Stimulated activated CD4-positive, alpha-beta T cell treated with anti-CD3 and anti-CD28 coated beads, TNF-alpha, amount 100 ng/mL, for 1 hour (primary cell): ENCODE data around the gene NEK2.
"Not testable (repeated sequence)": the region's sequence is repeated elsewhere in the genome, so short reads cannot be mapped to it uniquely, and the experiment has no call there.

Experiments
- DNase-seq, 3 donors: peaks; one replicate each; pipeline ENCODE4 v3.0.0-alpha.2; 2020; ENCODE audit warnings: low read depth in 3 of 3, low spot score in 1 of 3

NEK2 gene

DNA sequence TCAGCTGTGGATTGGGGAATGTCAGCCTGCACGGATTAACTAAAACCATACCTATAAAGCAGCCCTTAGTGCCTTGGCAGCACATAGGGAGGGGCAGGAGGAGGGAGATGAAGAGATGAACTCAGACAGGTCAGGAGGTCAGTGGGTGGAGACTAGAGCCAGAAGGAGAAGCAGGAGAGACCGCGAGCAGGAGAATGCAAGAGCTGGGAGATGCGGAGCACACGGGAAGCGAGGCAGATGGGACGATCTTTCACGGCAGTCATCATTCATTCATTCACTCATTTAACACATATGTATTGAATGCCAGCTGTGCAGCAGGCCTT lies 41.9 kb downstream of the NEK2 start:
- DNase-seq, result no peak

DNA sequence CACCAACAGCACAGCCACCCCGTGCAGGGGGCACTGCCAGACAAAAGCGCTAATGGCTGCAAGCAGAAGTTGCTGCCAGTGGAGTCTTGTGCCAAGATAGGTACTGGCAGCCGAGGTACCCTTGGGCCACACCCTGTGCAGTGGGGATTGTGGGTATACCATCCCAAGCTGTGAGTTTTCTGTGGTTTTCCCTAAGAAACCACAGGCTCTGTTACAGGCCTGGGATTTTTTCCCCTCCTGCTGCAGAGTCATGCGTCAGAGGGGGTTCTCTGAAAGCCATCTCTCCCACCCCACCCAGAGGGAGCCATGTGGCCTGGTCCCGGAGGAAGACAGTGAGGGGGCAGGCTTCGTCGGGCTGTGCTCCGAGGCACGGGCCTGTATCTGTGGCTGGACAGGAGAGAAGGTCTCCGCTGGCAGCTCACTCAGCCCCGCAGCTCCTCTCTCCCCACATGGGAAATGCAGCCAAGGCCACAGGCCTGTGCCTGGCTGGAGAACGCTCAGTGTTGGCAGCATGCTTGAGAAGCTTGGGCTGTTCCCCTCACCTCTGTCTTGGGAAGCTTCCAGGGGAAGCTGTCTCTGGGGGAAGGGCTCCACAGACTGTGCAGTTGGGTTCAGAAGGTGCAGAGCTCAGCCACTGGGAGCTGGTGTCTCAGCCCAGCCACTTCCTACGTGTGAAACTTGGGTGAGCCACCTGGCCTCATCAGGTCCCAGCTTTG lies 42.5 kb downstream of the NEK2 start:
- no peak for DNase-seq

DNA sequence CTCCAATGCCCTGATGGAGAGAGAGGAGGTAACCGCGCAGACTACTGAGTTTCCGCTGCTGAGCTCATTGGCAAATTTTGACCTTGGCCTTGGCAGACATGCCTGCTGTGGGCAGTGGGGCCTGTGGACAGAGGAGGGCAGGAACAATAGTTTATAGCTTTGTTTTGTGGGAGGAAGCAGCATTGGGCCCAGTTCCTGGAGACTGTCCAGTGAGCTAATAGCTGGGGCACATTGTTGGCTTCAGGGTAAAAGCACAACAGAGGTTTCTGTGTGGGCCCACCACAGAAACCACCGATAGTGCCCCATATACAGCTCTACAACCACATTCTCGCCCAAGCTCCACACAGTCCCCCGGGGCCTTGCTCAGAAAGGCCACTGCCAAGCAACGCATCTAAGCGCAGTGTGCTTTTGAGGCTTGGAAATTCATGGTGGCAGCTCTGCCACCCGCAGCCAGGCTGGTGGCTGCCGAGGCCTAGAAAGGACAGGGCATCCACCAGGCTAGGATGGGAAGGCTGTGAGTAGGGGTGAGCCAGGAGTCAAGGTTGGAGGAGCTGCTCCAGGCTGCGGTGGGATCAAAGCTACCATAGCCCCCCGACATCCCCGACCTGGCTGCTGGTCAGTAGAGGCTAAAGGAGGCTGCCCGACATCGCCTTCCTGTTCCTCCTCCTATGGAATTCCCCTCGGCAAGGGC lies 43.2 kb downstream of the NEK2 start:
- no peak for DNase-seq

DNA sequence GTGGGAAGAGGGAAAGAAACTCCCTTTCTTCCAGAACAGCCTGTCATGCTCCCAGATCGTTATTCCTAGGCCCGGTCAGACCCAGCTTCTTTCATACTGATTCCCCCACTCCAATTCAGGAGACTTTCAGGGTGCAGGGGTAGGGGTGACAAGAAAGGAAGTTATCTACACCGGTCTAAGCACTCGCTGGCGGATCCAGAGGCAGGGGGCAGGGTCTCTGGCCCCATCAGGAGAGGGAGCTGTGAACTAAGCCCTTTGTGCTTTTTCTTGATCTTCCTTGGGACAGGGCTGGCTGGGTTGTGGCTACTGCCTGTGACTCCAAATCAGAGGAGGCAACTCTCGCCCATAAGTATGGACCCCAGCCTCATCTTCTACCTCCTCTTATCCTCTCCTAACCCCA lies 44.3 kb downstream of the NEK2 start:
- no peak for DNase-seq

DNA sequence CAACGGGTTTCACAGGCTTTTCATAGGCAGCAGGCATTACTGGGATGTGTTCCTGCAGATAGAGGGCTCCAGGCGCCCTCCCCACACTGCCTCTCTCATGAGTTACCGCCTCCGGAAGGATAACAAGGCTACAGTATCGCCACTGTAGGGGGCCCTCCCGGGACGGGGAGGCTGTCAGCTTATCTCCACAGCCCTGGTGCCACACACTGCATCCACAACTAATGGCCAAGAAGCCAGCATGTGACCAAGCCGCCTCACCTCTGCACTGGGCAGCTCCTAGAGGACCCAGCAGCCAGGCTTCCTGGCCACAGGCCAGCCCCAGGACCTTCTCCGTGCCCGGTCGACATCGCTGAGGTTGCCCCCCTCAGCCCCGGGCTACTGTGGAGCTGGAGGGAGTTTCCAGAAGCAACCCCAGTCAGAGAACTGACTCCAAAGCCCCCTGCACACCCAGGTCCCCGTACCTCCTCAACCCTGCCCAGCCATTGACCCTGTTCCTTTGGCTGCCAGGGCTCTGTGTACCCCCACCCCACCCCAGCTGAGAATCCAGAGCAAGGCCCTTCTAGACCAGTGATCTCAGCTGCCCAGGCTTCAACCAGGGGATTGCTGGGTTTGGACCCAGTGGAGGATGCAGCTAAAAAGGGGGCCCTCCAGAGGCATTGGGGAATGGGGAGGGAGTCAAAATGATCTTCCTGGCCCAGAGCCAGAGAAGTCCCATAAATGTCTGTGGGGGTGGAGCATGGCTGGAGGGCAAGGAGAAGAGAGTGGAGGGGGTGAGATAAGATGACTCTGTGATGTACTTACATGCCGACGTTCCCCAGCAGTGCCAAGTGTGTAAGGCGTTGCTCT lies 45.0 kb downstream of the NEK2 start:
- DNase-seq, result no peak

DNA sequence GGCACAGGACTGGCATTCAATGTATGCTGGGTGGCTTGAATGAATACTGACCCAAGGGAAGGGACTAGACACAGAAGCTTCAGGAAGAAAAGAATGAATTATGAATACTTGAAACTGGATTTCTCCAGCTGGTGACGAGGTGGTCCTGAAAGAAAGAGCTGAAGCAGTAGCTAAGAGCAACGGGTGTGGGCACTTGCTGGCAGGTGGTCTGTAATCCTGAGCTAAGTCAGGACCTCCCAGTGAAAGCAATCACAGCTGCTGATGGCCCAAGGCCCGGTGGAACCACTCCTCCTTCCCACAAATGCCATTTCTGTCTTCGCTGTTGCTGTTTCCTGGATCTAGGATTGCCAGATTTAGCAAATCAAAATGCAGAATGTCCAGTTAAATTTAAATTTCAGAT lies 47.0 kb downstream of the NEK2 start:
- no peak for DNase-seq

DNA sequence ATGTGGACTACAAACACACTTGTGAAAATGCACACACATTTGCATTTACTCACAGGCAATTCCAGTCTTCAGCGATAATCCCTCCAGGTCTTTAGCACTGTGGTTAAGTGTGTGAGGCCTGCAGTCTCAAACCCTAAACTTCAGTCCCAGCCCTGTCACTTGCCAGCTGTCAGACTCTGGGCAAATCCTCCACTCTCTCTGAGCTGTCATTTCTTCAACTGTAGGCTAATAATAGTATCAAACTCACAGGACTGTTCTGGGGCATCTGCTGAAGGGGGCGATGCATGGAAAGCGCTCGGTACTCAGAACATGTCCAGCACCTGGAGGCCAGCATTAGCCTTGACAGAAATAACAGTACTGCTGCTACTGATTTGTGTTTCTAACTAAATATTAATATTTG lies 48.2 kb downstream of the NEK2 start:
- DNase-seq, result no peak

DNA sequence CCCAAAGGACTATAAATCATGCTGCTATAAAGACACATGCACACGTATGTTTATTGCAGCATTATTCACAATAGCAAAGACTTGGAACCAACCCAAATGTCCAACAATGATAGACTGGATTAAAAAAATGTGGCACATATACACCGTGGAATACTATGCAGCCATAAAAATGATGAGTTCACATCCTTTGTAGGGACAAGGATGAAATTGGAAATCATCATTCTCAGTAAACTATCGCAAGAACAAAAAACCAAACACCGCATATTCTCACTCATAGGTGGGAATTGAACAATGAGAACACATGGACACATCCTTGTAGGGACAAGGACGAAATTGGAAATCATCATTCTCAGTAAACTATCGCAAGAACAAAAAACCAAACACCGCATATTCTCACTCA lies 49.6 kb downstream of the NEK2 start:
- DNase-seq, result not testable (repeated sequence)

DNA sequence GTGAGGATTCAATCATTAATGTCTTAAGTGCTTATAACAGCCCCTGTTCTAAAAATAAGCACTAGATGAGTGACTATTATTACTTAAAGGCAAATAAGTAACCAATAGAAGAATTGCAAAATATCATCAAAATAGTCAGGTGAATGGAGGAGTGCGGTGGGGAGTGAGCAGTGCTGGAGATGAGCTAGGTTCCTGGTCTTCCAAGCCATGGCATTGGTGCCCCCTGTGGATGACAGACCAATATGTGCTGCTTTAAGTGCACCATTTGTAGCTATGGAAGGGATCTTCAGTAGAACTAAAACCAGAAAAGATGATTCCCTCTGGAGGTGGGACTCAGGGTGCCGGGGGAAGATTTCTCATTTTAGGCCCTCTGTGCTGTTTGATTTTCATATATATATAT lies 50.4 kb downstream of the NEK2 start:
- peak in 1 of 3 donors; percentile 3 for DNase-seq

DNA sequence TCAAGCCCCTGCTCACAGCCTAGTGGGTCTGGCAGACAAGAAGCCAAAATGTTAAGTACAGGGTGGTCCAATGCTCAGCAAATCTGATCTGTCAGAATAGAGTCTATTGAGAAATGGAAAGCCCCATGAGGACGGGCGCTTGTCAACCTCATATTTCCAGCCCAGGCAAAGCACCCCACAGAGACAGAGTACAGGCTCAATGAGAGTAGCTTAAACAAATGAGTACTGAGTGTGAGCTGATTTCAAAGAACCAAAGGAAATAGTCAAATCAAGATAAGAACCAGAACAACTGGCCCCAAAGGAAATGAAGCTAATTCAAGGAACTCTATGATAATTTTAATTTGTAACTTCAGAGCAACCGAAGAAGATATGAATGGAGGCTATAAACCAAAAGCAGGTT lies 51.9 kb downstream of the NEK2 start:
- no peak for DNase-seq

DNA sequence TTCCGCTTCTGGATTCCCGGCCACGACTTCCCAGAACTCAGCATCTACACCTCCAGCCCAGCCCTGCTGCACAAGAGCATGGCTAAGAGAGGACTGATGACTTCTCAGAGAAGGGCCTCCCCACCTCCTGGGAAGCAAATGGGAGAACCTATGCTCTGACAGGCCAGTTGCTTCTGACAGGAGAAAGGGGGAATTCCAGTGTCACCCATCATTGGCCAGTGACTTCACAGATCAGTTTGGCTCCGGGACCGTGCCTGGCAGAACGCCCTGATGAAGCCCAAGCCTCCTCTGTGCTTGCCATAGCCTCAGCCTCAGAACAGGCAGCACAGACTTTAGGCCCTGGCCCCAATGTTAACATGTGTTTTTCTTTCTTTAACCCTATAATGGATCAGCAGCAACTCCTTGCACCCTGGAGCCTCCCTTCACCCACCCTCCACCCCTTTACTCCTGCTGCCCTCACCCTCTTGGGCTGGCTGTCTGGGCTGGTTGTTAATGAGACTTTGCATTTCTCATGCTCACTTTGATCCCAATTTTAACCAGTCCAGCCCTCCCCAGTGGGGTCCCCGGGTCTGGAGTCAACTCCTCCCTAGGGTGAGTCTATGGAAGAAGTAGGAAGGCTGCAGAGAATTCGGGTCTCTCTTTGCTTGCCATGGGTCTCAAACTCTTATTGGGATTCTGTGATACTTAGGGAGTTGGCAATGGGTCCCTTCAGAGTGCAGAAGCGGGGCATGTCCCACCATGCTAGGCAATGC lies 53.8 kb downstream of the NEK2 start:
- DNase-seq, result no peak

DNA sequence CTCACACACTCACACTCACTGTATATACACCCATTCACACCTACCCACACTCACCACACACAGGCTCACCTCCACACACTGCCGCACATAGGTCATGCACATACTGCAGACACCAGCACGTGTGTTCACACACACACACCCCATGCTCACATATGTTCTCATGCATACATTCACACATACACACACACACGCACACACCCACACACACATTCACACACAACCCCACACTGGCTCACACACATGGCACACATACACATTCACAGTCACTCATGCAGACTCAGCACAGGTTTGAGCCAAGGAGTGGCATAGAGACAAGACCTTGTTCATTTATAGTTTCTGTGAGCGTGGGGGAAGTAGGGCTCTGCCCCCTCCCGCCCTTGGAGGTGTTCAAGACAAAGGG lies 55.3 kb downstream of the NEK2 start:
- DNase-seq, result no peak

DNA sequence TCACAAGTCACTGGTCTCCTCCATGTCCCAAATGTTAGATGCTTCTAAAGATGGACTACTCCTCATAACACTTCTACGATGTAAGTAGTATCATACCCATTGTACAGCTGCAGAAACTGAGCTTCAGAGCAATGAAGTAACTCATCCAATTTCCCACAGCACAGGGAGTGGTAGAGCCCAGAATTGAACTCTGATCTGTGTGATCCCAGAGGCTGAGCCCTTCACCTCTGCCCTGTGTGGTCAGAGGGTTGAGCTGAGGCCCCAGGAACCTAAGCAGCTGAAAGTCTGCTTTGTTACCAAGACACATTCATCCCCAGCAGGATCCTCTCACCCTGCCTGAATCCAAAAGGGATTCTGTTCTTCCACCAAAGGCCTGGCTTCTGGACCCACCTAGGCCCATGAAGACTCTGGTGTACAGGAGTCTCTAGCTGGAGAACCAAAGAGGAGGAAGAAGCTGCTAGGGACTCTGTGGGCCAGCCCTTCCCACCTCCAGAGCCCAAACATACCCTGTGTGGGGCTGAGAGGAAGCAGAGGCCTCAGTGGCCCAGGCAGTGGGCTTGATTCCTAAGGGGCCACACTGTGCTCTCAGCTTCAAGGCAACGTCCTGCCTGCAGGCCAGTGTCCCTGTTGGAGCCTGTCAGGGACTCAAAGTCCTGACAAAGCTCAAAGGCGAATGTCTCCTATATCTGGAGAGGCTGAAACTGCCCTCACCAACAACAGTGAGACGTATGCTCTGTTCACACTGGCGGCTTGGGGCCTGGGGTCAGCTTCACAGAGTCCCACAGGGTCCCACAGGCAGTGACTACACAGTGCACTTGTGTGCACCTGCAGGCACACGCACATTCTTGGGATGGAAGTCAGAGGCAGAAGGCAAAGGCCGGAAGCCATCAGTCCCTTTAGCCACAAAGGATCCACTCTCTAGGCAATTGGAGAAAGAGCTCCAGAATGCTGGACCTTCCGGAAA lies 56.1 kb downstream of the NEK2 start:
- DNase-seq, result no peak

DNA sequence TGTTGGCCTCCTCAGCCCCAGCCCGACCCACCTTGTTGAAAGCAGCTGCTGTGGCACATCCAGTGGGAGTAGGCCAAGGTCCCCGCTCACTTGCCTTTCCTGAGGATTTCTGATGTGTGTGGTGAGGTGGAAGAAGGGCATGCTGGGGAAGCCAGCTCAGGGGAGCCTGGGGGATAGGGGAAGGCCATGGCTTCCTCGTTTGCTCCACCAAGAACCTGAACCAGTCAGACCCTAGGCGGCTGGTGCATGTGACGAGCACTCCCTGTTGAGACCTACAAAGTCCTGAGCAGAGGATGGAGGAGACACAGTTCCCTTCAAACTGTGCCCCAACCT lies 58.5 kb downstream of the NEK2 start:
- DNase-seq, result no peak

DNA sequence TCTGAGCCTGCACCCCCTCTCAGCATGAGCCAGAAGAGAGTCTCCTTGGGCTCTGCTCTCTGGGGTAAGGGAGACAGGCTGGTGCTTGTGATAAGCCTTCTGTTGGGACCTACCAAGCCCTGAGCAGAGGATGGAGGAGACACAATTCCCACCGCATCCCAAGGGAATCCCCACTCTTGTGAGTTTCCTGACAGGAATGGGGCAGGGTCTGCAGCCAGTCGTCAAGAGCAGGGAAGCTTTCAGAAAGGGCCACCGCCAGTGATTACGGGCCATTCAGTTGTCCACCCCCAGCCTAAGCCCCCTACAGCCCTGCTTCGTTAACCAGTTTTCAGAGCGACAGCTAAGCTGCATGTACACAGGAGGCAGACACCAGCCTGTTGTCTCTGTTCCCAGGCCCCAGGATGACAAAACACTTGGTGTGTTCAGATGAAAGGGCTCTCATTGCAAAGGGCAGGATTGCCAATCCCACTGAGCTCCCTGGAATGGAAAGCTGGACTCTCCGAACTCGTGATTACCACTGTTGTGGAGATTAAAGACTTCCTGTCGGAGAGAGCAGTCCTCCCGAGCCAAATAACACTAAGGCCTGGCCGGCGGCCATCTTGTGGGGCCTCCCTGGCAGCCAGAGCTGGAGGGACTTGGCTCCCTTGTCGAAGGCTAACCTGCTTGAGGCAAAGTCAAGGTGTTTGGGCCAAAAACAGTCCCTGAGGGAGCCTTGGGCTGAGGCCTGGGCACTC lies 59.0 kb downstream of the NEK2 start:
- no peak for DNase-seq

DNA sequence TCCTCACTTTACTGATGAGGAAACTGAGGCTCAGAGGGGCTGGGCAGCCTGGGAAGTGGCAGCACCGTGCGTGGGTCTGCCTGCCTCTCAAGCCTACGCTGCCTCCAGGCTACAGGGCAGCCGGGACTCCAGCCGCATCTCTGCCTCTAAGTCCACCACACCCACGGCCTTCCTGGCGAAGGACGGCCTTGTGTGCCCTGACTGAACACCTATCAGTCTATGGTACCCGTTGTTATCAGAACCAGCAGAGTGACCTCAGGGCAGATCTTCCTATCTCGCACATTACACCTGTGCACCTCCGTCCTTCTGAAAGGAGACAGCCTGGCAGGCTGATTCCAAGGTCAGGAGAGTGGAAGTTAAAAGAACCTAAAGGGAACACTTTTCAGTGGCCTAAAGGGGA lies 60.8 kb downstream of the NEK2 start:
- DNase-seq, result no peak

DNA sequence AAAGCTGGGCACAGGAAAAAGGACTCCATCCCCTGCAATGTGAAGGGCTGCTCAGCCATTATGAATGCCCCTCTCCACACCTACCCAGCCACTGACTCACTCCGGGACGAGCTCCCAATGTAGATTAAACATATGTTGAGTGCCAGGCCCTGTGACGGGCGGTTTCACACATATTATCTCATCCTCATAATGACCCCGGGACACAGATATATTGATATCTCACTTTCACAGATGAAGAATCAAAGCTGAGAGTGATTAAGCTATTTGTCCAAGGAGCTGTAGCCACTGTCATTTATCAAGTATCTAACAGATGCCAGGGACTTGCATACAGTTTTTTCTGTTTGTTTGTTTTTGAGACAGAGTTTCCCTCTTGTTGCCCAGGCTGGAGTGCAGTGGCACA lies 61.5 kb downstream of the NEK2 start:
- no peak for DNase-seq

DNA sequence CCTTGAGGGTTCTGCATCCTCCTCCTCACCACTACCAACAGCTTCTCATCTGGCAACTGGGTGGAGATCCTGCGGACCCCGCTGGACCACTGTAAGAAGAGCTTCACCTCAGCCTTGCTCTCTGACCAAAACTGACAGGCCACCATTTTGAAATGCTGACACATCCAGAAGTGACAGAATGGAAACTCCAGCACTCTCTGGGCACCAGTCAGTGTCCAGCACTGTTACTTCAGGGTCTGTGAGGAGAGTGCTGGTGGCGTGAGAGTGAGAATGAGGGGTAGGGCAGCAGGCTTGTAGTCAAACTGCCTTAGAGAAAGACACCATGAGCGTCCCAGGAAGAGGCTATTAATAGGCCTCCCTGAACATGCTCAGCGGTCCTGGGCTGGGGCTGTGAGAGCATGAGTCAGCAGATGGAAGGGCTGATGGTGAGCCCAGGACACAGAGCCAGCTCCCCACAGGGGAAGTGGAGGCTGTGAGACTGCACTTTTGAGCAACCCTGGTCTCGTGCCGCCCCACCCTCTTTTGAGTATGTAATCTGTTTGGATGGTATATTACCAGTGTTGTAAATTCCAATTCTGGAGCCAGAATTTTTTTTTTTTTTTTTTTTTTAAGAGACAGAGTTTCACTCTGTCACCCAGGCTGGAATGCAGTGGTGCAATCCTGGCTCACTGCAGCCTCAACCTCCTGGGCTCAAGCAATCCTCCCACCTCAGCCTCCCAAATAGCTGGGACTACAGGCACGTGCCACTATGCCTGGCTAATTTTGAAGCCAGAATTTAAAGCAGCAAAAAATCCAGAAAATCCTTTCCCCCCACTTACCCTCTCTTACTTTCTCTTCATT lies 62.1 kb downstream of the NEK2 start:
- DNase-seq, result no peak

DNA sequence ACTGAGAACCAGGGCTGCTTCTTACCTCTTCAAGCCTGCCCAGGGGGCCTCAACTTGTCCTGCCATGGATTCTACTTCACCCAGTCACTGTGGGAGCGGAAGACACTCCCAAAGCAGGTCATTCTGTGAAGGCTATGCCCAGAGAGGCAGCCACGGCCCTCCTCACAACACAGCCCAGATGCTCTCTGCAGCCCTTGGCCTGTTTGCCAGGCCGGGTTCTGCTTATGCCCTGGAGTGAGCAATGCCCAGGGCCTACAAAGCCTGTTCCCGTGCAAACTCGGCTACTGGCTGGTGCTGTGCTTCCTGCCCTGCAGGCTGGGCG lies 62.7 kb downstream of the NEK2 start:
- DNase-seq, result no peak
